ENCODE measurements around the gene DPY19L2.
"Not testable (repeated sequence)": the region's sequence is repeated elsewhere in the genome, so short reads cannot be mapped to it uniquely, and the experiment has no call there.

DPY19L2 gene

DNA sequence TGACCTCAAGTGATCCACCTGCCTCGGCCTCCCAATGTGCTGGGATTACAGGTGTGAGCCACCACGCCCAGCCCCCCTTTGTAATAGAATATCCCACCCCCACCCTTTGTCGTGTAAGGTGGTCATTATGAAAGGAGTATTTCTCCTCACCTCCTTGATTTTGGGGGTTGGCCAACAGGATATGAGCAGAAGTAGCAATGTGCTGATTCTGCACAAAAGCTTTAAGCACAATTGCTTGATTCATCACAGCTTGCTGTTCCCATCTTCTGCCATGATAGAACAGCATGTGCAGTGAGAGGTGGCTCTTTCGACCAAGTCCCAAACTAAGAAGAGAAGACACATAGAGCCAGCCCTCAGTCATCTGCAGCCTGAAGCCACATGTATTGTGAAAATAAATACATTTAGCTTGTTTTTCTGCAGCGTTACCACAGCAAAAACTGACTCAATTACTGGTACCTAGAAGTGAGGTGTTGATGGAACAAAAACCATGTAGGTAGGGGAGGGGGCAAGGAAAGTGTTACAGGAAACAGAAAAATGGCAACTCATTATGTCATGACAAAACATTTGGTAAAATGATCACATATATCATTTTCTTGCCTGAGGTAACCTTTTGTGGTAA lies 122.9 kb downstream of the DPY19L2 start:
- not testable (repeated sequence) for DNase-seq (ENCODE audit: low spot score)

GRCh38 chr12:63538656-63539055 lies 129.6 kb downstream of the DPY19L2 start:
- not testable (repeated sequence) for DNase-seq (ENCODE audit: low spot score)

- DNase-seq (ENCODE audit: low spot score): not testable (repeated sequence)
These were observed 130.5 kb downstream of the DPY19L2 start for GRCh38 chr12:63537838-63538237.

- DNase-seq (ENCODE audit: low spot score): not testable (repeated sequence)
These were observed 138.7 kb downstream of the DPY19L2 start for GRCh38 chr12:63529641-63530040.

DNA sequence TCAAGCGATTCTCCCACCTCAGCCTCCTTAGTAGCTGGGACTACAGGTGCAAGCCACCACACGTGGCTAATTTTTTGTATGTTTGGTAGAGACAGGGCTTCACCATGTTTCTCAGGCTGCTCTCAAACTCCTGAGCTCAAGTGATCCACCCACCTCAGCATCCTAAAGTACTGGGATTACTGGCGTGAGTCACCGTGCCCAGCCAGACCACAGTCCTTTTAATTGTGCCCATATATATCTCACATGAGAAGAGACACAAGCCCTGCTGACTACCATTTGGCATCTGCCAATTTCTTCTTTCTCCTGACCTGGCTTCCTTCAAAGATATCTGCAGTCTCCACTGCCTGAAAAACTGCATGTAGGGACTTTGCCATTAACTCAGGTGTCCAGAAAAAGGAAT lies 142.5 kb downstream of the DPY19L2 start:
- TF ChIP-seq CTCF (IDR thresholded peaks at IDR 0.05; ENCODE audit: extremely low read depth, missing control alignments): no peak
- no peak for DNase-seq (ENCODE audit: low spot score)

- no peak for DNase-seq (ENCODE audit: low spot score)
- no peak for TF ChIP-seq CTCF (IDR thresholded peaks at IDR 0.05; ENCODE audit: extremely low read depth, missing control alignments)
These were observed 146.6 kb downstream of the DPY19L2 start for GRCh38 chr12:63521706-63522105.

Data from GM20000 (cell line).